Measurements from ENCODE around the gene IL22RA1.
A peak's percentile ranks its signal among the peaks of the same experiment; 100 is the strongest.

The IL22RA1 gene

DNA sequence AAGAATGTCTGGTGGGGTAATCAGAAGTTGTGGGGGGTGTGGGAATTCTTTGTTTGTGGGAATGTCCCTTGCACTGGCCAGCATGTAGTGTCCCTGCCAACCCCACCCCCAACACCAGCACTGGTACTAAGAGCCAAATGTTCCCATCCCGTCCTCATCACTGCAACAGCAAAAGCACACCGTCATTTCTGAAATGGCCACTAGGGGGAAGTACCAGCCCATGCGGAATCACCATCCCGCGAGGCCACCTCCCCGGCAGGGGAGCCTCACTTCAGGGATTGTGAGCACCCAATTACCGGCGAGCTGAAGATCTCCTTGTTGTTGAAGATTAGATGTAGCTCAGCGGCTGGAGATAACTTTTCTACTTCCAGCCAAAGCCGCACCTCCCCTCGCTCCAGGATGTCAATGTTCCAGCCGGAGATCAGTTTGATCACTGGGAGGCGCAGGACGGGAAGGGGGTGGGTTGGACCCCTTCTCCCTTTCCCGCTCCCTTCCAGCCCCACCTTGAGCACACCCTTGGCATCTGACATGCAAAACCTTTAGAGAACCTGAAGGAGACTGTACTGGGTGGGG is 72.0 kb downstream of the IL22RA1 start:
- TF ChIP-seq MAX (IDR thresholded peaks at IDR 0.05) (peak; percentile 73), EP300 (IDR thresholded peaks at IDR 0.05; ENCODE audit: borderline replicate concordance) (no peak), TEAD4 (IDR thresholded peaks at IDR 0.05) (no peak), TCF12 (IDR thresholded peaks at IDR 0.05; ENCODE audit: low read depth) (no peak), ZBTB7A (IDR thresholded peaks at IDR 0.05; ENCODE audit: low read depth) (no peak), FOXM1 (IDR thresholded peaks at IDR 0.05; ENCODE audit: borderline replicate concordance, low read depth) (no peak), RAD21 (IDR thresholded peaks at IDR 0.05; ENCODE audit: low read depth) (peak; percentile 89)

GRCh38 chr1:24069817-24070216 is 73.1 kb downstream of the IL22RA1 start:
- TF ChIP-seq TAF1 (IDR thresholded peaks at IDR 0.05; ENCODE audit: low read depth) (no peak), REST (IDR thresholded peaks at IDR 0.05; ENCODE audit: low read depth) (no peak), NFIC (IDR thresholded peaks at IDR 0.05) (no peak), FOXM1 (IDR thresholded peaks at IDR 0.05; ENCODE audit: borderline replicate concordance, low read depth) (no peak), TCF12 (IDR thresholded peaks at IDR 0.05; ENCODE audit: low read depth) (no peak), CEBPB (IDR thresholded peaks at IDR 0.05) (no peak), YY1 (IDR thresholded peaks at IDR 0.05; ENCODE audit: low read depth) (no peak), MAX (IDR thresholded peaks at IDR 0.05) (no peak), ZBTB7A (IDR thresholded peaks at IDR 0.05; ENCODE audit: low read depth) (no peak), CREB1 (IDR thresholded peaks at IDR 0.05; ENCODE audit: low read depth) (no peak), EP300 (IDR thresholded peaks at IDR 0.05; ENCODE audit: borderline replicate concordance) (no peak), RAD21 (IDR thresholded peaks at IDR 0.05; ENCODE audit: low read depth) (no peak), EGR1 (IDR thresholded peaks at IDR 0.05) (no peak), TEAD4 (IDR thresholded peaks at IDR 0.05) (no peak), USF1 (IDR thresholded peaks at IDR 0.05) (no peak)

Data from Ishikawa (cell line).